CD4-positive, alpha-beta T cell (primary cell): ENCODE results near the gene IL19. TPM values are rescaled to one million over a fixed set of nuclear protein-coding genes. Genes with fewer than 3 reads are reported as not detected.
"Not testable (repeated sequence)": the region's sequence is repeated elsewhere in the genome, so short reads cannot be mapped to it uniquely, and the experiment has no call there.

Experiments
- ATAC-seq: fragments of 200-7000 bp; cut with Tn5 transposase; one replicate; pipeline ENCODE4 v1.10.0; 2022; ENCODE audit warnings: mild to moderate bottlenecking; ENCODE audit not compliant: poor library complexity
- CTCF ChIA-PET: fragments of 350-600 bp; sonication (Branson Sonifier 250); formaldehyde crosslinking; loops from one replicate; lab custom pipeline; 2021; ENCODE audit warnings: antibody characterized with exemption, inconsistent platforms; lab: Charles Lee
- POLR2A ChIA-PET: fragments of 350-600 bp; sonication (Branson Sonifier 250); formaldehyde crosslinking; loops from one replicate; lab custom pipeline; 2021; ENCODE audit warnings: antibody characterized with exemption, inconsistent platforms; lab: Charles Lee
- DNase-seq, 14 experiments: peaks; one replicate each; pipeline ENCODE4 v3.0.0-alpha.2; 2013 to 2020; ENCODE audit warnings: mixed read lengths in 2 of 14
- H3K27ac ChIP-seq, 2 donors: one replicate each; pipeline versions ENCODE4 v1.5.1 to v1.7.0; 2013; ENCODE audit warnings: low read length in 2 of 2, low read depth in 1 of 2, mild to moderate bottlenecking in 1 of 2
- H3K27me3 ChIP-seq, 2 experiments: 1 replicate in 1 of 2; 2 replicates in 1 of 2; pipeline versions ENCODE4 v1.6.1 to v1.7.0; 2013; ENCODE audit warnings: low read length in 2 of 2, control low read depth in 1 of 2, mild to moderate bottlenecking in 1 of 2, moderate library complexity in 1 of 2; ENCODE audit not compliant: insufficient read depth in 2 of 2, control insufficient read depth in 1 of 2
- H3K36me3 ChIP-seq: one replicate; pipeline ENCODE4 v1.6.1; 2013; ENCODE audit warnings: low read length, control low read depth; ENCODE audit not compliant: insufficient read depth
- H3K4me1 ChIP-seq: one replicate; pipeline ENCODE4 v1.6.1; 2013; ENCODE audit warnings: low read length, control low read depth; ENCODE audit not compliant: insufficient read depth
- H3K4me3 ChIP-seq: one replicate; pipeline ENCODE4 v1.5.1; 2013; ENCODE audit warnings: mild to moderate bottlenecking, low read length, moderate library complexity
- H3K9me3 ChIP-seq, 2 experiments: 1 replicate in 1 of 2; 2 replicates in 1 of 2; pipeline versions ENCODE4 v1.6.1 to v1.7.0; 2013; ENCODE audit warnings: low read length in 2 of 2, mild to moderate bottlenecking in 2 of 2, control low read depth in 1 of 2, moderate library complexity in 1 of 2; ENCODE audit not compliant: control insufficient read depth in 1 of 2, insufficient read depth in 1 of 2
- H3K27ac Mint-ChIP-seq: one replicate; pipeline ENCODE4 v1.8.0; 2020; ENCODE audit warnings: mixed read lengths
- H3K27me3 Mint-ChIP-seq: one replicate; pipeline ENCODE4 v1.8.0; 2021; ENCODE audit warnings: mixed read lengths
- H3K36me3 Mint-ChIP-seq: one replicate; pipeline ENCODE4 v1.8.0; 2021; ENCODE audit warnings: low read depth, mixed read lengths
- H3K4me1 Mint-ChIP-seq: one replicate; pipeline ENCODE4 v1.8.0; 2021; ENCODE audit warnings: low read depth, mixed read lengths
- H3K4me3 Mint-ChIP-seq: one replicate; pipeline ENCODE4 v1.8.0; 2020; ENCODE audit warnings: mild to moderate bottlenecking, mixed read lengths
- H3K9me3 Mint-ChIP-seq: one replicate; pipeline ENCODE4 v1.8.0; 2020; ENCODE audit warnings: mixed read lengths
- intact Hi-C, 2 experiments: fragments of 100-400 bp; cut with DNase I in 1 of 2; cut with micrococcal nuclease in 1 of 2; formaldehyde crosslinking; loops; one replicate each; pipeline versions ENCODE4 v1.15.1 to v1.9.0; 2023 to 2025; cut with DNase I, micrococcal nuclease
- total RNA-seq, 174 experiments: library from RNA in 2 of 174; stranded (reverse) in 2 of 174; gene quantifications; one replicate each; pipeline ENCODE4 v1.2.3 and lab custom pipeline; 2021 to 2026
- TF ChIP-seq, protein P1 (sequence below): fragments of 200-600 bp; IDR thresholded peaks from one replicate; pipeline ENCODE4 v1.8.0; 2022; ENCODE audit warnings: antibody characterized with exemption, mild to moderate bottlenecking

The IL19 gene
- total RNA-seq, 2 experiments from 2014 or later, result not detected

DNA sequence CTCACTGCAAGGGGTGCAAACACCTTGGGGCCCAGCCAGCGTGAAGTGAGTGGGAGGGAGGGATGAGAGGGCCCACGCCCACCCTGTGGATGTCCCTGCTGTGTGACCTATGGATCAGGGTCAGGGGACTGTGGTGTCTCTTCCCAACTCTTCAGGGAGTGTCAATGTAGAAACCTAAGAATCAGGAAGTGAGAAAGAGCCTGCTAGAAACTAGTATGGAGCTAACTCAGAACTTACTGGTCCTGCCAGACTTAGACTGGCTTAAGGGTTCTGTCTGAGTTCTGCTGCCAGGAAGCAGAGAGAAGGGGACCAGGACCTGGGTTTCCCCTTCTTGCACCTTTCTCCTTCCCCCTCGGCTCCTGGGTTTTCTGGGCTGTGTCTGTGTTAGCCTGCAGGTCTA lies 3.5 kb downstream of the IL19 start:
- no peaks in the 10 kb centered on the region for H3K9me3 ChIP-seq
- POLR2A ChIA-PET, result no interaction called here
- H3K27me3 ChIP-seq, result no peaks in the 10 kb centered on the region
- Mint-ChIP-seq H3K36me3 (no peaks in the 10 kb centered on the region), H3K4me1 (peaks cover 42% of the 10 kb centered on the region), H3K9me3 (no peaks in the 10 kb centered on the region), H3K27me3 (no peaks in the 10 kb centered on the region), H3K27ac (no peak overlapping the region), H3K4me3 (no peak overlapping the region)
- H3K4me3 ChIP-seq, result no peak overlapping the region
- DNase-seq (no peak), ATAC-seq (no peak)
- intact Hi-C loops, result loop anchor here in 1 of 2 experiments (5.0 kb wide), 1 partner anchor 37 kb away; no protein-coding TSS in a partner anchor
- TF ChIP-seq, protein P1, sequence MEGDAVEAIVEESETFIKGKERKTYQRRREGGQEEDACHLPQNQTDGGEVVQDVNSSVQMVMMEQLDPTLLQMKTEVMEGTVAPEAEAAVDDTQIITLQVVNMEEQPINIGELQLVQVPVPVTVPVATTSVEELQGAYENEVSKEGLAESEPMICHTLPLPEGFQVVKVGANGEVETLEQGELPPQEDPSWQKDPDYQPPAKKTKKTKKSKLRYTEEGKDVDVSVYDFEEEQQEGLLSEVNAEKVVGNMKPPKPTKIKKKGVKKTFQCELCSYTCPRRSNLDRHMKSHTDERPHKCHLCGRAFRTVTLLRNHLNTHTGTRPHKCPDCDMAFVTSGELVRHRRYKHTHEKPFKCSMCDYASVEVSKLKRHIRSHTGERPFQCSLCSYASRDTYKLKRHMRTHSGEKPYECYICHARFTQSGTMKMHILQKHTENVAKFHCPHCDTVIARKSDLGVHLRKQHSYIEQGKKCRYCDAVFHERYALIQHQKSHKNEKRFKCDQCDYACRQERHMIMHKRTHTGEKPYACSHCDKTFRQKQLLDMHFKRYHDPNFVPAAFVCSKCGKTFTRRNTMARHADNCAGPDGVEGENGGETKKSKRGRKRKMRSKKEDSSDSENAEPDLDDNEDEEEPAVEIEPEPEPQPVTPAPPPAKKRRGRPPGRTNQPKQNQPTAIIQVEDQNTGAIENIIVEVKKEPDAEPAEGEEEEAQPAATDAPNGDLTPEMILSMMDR, result no peak
- no peak overlapping the region for H3K27ac ChIP-seq
- peaks cover 52% of the 10 kb centered on the region for H3K4me1 ChIP-seq
- H3K36me3 ChIP-seq, result no peaks in the 10 kb centered on the region
- CTCF ChIA-PET, result interaction anchor here (0.5 to 1.5 kb wide), 2 partner anchors 13 to 139 kb away, joined by 3 to 5 read pairs; partner anchors contain the start of gene DYRK3

DNA sequence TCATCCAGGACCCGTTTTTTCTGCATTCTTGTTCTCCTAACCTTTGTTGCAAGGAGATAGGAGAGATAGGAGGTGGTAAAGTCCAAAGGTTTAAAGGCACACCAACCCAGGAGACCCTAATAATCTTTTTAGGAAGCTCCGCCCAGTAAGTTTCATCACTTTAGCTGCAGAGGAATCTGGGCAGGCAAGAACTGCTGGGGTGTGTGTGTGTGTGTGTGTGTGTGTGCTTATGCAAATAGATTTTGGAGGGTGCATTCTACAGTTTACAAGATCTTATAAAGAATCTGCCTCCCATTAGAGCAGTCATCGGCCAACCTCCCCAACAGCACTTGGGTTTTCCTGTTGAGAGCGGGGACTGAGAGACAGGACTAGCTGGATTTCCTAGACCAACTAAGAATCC lies 5.7 kb downstream of the IL19 start:
- no peaks in the 10 kb centered on the region for H3K27me3 ChIP-seq
- DNase-seq (no peak), ATAC-seq (no peak)
- ChIA-PET CTCF (interaction anchor here (0.6 to 0.7 kb wide), 2 partner anchors 7 to 135 kb away, joined by 4 read pairs; no protein-coding TSS in a partner anchor), POLR2A (interaction anchor here (2.8 kb wide), 1 partner anchor 10 kb away, joined by 10 read pairs; no protein-coding TSS in a partner anchor)
- Mint-ChIP-seq H3K4me3 (no peak overlapping the region), H3K27me3 (no peaks in the 10 kb centered on the region), H3K27ac (no peak overlapping the region), H3K36me3 (no peaks in the 10 kb centered on the region), H3K9me3 (no peaks in the 10 kb centered on the region), H3K4me1 (peaks cover 21% of the 10 kb centered on the region)
- peaks cover 32% of the 10 kb centered on the region for H3K4me1 ChIP-seq
- no peaks in the 10 kb centered on the region for H3K9me3 ChIP-seq
- no peak overlapping the region for H3K4me3 ChIP-seq
- H3K36me3 ChIP-seq, result no peaks in the 10 kb centered on the region
- intact Hi-C loops, result no loop called here
- TF ChIP-seq, protein P1, result no peak
- H3K27ac ChIP-seq, result no peak overlapping the region

DNA sequence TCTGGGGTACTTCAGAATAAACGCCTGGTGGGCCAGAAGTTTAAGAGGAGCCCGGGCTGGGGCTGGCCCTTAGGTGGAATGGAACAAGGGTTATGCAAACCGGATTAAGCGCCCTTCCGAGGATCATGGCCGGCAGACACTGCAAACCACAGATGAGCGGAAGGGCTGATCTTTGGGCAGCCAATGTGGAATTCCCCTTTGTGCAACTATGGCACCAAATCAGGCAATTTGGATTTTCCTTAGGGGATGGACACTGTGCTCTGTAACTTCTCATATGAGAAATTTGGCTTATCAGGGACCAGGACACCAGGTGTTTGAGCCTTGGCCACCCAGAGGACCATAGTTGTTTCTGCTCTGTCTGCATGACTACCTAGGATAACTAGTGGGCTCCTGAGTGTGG lies 7.5 kb downstream of the IL19 start:
- Mint-ChIP-seq H3K4me3 (no peak overlapping the region), H3K27ac (no peak overlapping the region), H3K9me3 (no peaks in the 10 kb centered on the region), H3K4me1 (peaks cover 14% of the 10 kb centered on the region), H3K27me3 (no peaks in the 10 kb centered on the region), H3K36me3 (no peaks in the 10 kb centered on the region)
- Histone ChIP-seq H3K27me3 (no peaks in the 10 kb centered on the region), H3K4me3 (no peak overlapping the region), H3K27ac (no peak overlapping the region), H3K4me1 (peaks cover 27% of the 10 kb centered on the region), H3K36me3 (no peaks in the 10 kb centered on the region), H3K9me3 (no peaks in the 10 kb centered on the region)
- intact Hi-C loops, result no loop called here
- TF ChIP-seq, protein P1, result no peak
- DNase-seq (no peak), ATAC-seq (no peak)
- CTCF ChIA-PET, result no interaction called here
- POLR2A ChIA-PET, result interaction anchor here (2.8 kb wide), 1 partner anchor 12 kb away, joined by 10 read pairs; no protein-coding TSS in a partner anchor

DNA sequence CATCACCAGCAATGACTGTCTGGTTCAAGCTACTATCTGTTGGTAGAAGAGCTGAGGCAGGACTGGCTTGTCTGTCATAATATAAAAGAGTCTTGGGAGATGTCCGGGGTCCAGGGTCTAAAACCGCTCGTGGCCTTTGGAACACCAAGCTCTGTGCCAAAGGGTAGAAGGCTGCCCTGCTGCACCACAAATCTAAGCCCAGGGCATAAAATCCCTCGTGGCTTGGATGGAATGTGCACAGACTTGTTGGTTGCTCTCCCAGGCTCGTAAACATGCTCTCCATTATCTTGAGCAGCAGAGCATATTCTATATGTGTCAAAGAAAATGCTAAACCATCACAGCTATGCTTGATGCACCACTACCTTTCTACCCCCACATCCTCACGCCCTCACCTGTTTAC lies 8.3 kb downstream of the IL19 start:
- H3K9me3 ChIP-seq, H3K36me3 Mint-ChIP-seq, CTCF ChIA-PET, H3K36me3 ChIP-seq, H3K27me3 ChIP-seq, H3K27ac ChIP-seq, DNase-seq, POLR2A ChIA-PET, ATAC-seq, H3K4me3 Mint-ChIP-seq, H3K27me3 Mint-ChIP-seq, H3K4me3 ChIP-seq, H3K9me3 Mint-ChIP-seq, intact Hi-C loops, H3K27ac Mint-ChIP-seq: not testable (repeated sequence)
- peaks cover 30% of the 10 kb centered on the region for H3K4me1 ChIP-seq
- H3K4me1 Mint-ChIP-seq, result peaks cover 18% of the 10 kb centered on the region
